GM23338 (cell line): ENCODE measurements around the gene NOVA1. TPM values are rescaled to one million over a fixed set of nuclear protein-coding genes. Genes with fewer than 3 reads are reported as not detected.

Source experiments
- ATAC-seq: fragments of 200-7000 bp; cut with Tn5 transposase; 3 replicates; pipeline ENCODE4 v1.9.1; 2020
- DNase-seq: peaks from one replicate; pipeline ENCODE4 v3.0.0-alpha.2; 2015; ENCODE audit warnings: low spot score
- H2AFZ ChIP-seq: fragments of 200-600 bp; sonication (generic); 2 replicates; pipeline ENCODE4 v1.8.0; 2016; ENCODE audit warnings: antibody characterized with exemption, mild to moderate bottlenecking, moderate library complexity
- H3F3A ChIP-seq: fragments of 200-600 bp; sonication (generic); replicated peaks from 2 replicates; pipeline ENCODE4 v1.8.0; 2017; ENCODE audit warnings: antibody characterized with exemption, mixed run types, low read depth
- H3K27ac ChIP-seq: fragments of 200-600 bp; sonication (generic); 2 replicates; pipeline ENCODE4 v1.6.1; 2016; ENCODE audit warnings: low read depth
- H3K27me3 ChIP-seq: fragments of 200-600 bp; sonication (generic); 2 replicates; pipeline ENCODE4 v1.8.0; 2016; ENCODE audit warnings: mild to moderate bottlenecking, mixed run types, moderate library complexity; ENCODE audit not compliant: insufficient read depth
- H3K36me3 ChIP-seq: fragments of 200-600 bp; sonication (generic); 2 replicates; pipeline ENCODE4 v1.8.0; 2016; ENCODE audit warnings: mild to moderate bottlenecking; ENCODE audit not compliant: insufficient read depth
- H3K4me1 ChIP-seq: fragments of 200-600 bp; sonication (generic); 2 replicates; pipeline ENCODE4 v1.8.0; 2016; ENCODE audit warnings: mild to moderate bottlenecking, moderate library complexity; ENCODE audit not compliant: insufficient read depth
- H3K4me2 ChIP-seq: fragments of 200-600 bp; sonication (generic); 2 replicates; pipeline ENCODE4 v1.7.1; 2017; ENCODE audit warnings: mixed run types
- H3K4me3 ChIP-seq: fragments of 200-600 bp; sonication (generic); 2 replicates; pipeline ENCODE4 v1.6.1; 2016; ENCODE audit warnings: mixed run types
- H3K79me2 ChIP-seq: fragments of 200-600 bp; sonication (generic); replicated peaks from 2 replicates; pipeline ENCODE4 v1.8.0; 2017; ENCODE audit warnings: mild to moderate bottlenecking; ENCODE audit not compliant: insufficient read depth
- H3K9me2 ChIP-seq: fragments of 200-600 bp; sonication (generic); 2 replicates; pipeline ENCODE4 v1.8.0; 2017; ENCODE audit not compliant: insufficient read depth
- H4K20me1 ChIP-seq: fragments of 200-600 bp; sonication (generic); replicated peaks from 2 replicates; pipeline ENCODE4 v1.8.0; 2017; ENCODE audit warnings: mild to moderate bottlenecking; ENCODE audit not compliant: insufficient read depth
- H3K27ac Mint-ChIP-seq: 2 replicates; pipeline ENCODE4 v1.8.0; 2020; ENCODE audit warnings: inconsistent platforms, mild to moderate bottlenecking, moderate library complexity, mixed read lengths
- H3K27me3 Mint-ChIP-seq: 3 replicates; pipeline ENCODE4 v1.8.0; 2022; ENCODE audit warnings: low read depth, mild to moderate bottlenecking, moderate library complexity, mixed read lengths, inconsistent platforms; ENCODE audit not compliant: insufficient read depth, poor library complexity
- H3K36me3 Mint-ChIP-seq: 3 replicates; pipeline ENCODE4 v1.8.0; 2021; ENCODE audit warnings: low read depth, mild to moderate bottlenecking, inconsistent platforms, moderate library complexity, mixed read lengths
- H3K4me1 Mint-ChIP-seq: 3 replicates; pipeline ENCODE4 v1.8.0; 2020; ENCODE audit warnings: mild to moderate bottlenecking, inconsistent platforms, mixed read lengths
- H3K4me3 Mint-ChIP-seq: 3 replicates; pipeline ENCODE4 v1.8.0; 2021; ENCODE audit warnings: moderate library complexity, mild to moderate bottlenecking, inconsistent platforms, mixed read lengths
- H3K9me3 Mint-ChIP-seq: 3 replicates; pipeline ENCODE4 v1.8.0; 2020; ENCODE audit warnings: moderate library complexity, mild to moderate bottlenecking, inconsistent platforms, mixed read lengths
- CREB1 ChIP-seq: fragments of 250-450 bp; sonication (Bioruptor Pico); IDR thresholded peaks from 2 replicates; pipeline ENCODE4 v1.5.0; 2020; ENCODE audit warnings: low read depth, mild to moderate bottlenecking, moderate library complexity
- REST ChIP-seq: IDR thresholded peaks from one replicate; pipeline ENCODE4 v1.6.1; 2018; ENCODE audit warnings: antibody characterized with exemption; ENCODE audit not compliant: unreplicated experiment
- STAT1 ChIP-seq: IDR thresholded peaks from one replicate; pipeline ENCODE4 v1.6.1; 2016; ENCODE audit warnings: antibody characterized with exemption; ENCODE audit not compliant: unreplicated experiment
- ZNF462 ChIP-seq: fragments of 250-450 bp; sonication (Bioruptor Pico); IDR thresholded peaks from 2 replicates; pipeline ENCODE4 v1.5.0; 2020; ENCODE audit warnings: mild to moderate bottlenecking, moderate library complexity
- polyA plus RNA-seq: library from polyadenylated mRNA; unstranded; fragments of >200 nt; fragmentation: Nextera tagmentation; extraction: Ambion mirVana; gene quantifications from 2 replicates; pipeline ENCODE4 v1.2.1, GENCODE V29; 2016
- total RNA-seq: library from RNA; depleted of rRNA; stranded (reverse); fragments of >200 nt; shearing (Covaris generic); gene quantifications from 2 replicates; pipeline ENCODE4 v1.2.3, GENCODE V29; 2014

The NOVA1 gene
- total and polyA plus RNA-seq, 2 experiments from 2014 or later: 8.1 to 11.6 TPM

GRCh38 chr14:26605602-26606001 lies 7.8 kb upstream of the NOVA1 start:
- Histone ChIP-seq H3K4me2 (no peak overlapping the region), H3F3A (no peaks in the 10 kb centered on the region), H3K27me3 (no peaks in the 10 kb centered on the region), H3K9me2 (no peaks in the 10 kb centered on the region), H3K36me3 (no peaks in the 10 kb centered on the region), H3K4me1 (no peaks in the 10 kb centered on the region), H3K4me3 (no peak overlapping the region), H3K27ac (no peak overlapping the region), H4K20me1 (no peaks in the 10 kb centered on the region), H2AFZ (no peak overlapping the region), H3K79me2 (no peaks in the 10 kb centered on the region)
- DNase-seq (no peak), ATAC-seq (no peak)
- no peaks in the 10 kb centered on the region for H3K9me3 Mint-ChIP-seq
- no peaks in the 10 kb centered on the region for H3K36me3 Mint-ChIP-seq
- H3K4me1 Mint-ChIP-seq: no peaks in the 10 kb centered on the region; the same call in 2 of the 3 replicates
- TF ChIP-seq ZNF462 (CRISPR knock-in tag): no peak
- no peak for TF ChIP-seq STAT1
- no peak for TF ChIP-seq CREB1 (CRISPR knock-in tag)
- no peak for TF ChIP-seq REST
- H3K4me3 Mint-ChIP-seq: no peak overlapping the region
- no peak overlapping the region for H3K27ac Mint-ChIP-seq
- H3K27me3 Mint-ChIP-seq: peaks cover 2% of the 10 kb centered on the region
